ENCODE data around the gene MAP3K2. TPM values are rescaled to one million over a fixed set of nuclear protein-coding genes. Genes with fewer than 3 reads are reported as not detected.

MAP3K2 gene
- total and polyA plus RNA-seq, 10 of the 15 experiments (the other 5 are each of a cell fraction or from before 2014, with no cell fraction given): 2.7 to 39.6 (median 16.1) TPM

DNA sequence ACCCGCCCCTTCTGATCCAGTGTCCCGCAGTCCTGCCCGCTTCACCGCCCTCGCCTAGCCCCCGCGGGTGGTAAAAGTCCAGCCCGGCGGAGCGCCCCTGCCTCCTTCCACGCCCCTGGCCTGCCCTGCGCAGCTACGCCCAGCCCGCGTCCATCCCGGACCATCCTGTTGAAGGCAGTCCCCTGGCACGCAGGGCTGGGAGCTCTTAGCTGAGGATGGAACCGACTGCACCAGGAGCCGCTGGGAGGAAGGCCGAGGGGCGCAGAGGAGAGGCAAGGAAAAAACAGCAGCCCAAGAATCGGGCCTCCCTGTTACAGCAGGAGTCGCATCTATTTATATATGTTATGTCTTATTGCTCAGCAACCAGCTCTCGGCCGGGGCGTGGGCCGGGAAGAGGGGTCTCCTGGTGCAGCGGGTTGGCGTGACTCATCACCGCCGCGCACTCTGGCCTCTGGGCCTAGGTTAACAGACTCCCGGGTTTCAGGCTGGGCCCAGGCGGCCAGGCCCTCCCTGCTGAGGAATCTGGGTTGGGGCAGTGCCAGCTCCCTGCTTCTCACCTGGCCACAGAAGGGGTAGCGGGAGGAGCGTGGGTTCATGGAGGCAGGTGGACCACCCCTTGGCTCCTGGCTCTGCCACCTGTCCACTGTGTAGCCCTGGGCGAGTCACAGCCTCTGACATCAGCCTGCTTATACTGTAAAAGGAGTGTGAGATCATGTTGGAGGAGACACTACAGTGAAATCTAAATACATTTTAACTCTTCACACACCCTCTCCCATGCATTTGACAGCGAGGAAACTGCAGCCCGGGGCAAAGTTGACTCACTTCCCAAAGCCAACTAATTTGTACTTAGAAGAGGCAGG lies 13.4 kb upstream of the MAP3K2 start:
- no peak overlapping the region for H3K4me3 ChIP-seq
- ChIA-PET RAD21 (ENCODE audit: unreplicated experiment) (no interaction called here), CTCF (interaction anchor here (1.3 kb wide), 1 partner anchor 11 kb away, joined by 3 read pairs; no protein-coding TSS in a partner anchor), POLR2A (interaction anchor here (2.2 kb wide), 1 partner anchor 12 kb away, joined by 7 read pairs; no protein-coding TSS in a partner anchor), SMC1A (ENCODE audit: uncharacterized antibody, unreplicated experiment) (interaction anchor here (1.6 kb wide), 1 partner anchor 16 kb away, joined by 3 read pairs; no protein-coding TSS in a partner anchor)
- H3K4me1 ChIP-seq (ENCODE audit: control insufficient read depth, insufficient read depth, low read length): peaks cover 22% of the 10 kb centered on the region
- H3K79me2 ChIP-seq (ENCODE audit: control insufficient read depth, insufficient read depth, low read length): no peaks in the 10 kb centered on the region
- no peaks in the 10 kb centered on the region for H3K9me3 ChIP-seq (replicated peaks; ENCODE audit: control insufficient read depth, insufficient read depth, low read length)
- in situ Hi-C loops (cut with MboI) (no loop called here), intact Hi-C loops (cut with micrococcal nuclease; ENCODE audit: unreplicated experiment) (no loop called here)
- H3K27ac ChIP-seq (ENCODE audit: control insufficient read depth, insufficient read depth): no peak overlapping the region
- no peaks in the 10 kb centered on the region for H3K27me3 ChIP-seq (replicated peaks in 1 of 2; ENCODE audit: control insufficient read depth in 2 of 2, insufficient read depth in 2 of 2, low read length in 1 of 2)
- WGBS (ENCODE audit: insufficient coverage, insufficient replicate concordance, low lambda C conversion rate, missing lambda C conversion rate): 89% methylated on average over 36 of the region's 39 CpGs
- ATAC-seq (no peak), FAIRE-seq (no peak), DNase-seq (ENCODE audit: low read depth, low spot score) (no peak)
- no peaks in the 10 kb centered on the region for H4K20me1 ChIP-seq (ENCODE audit: control insufficient read depth, insufficient read depth)
- no peak overlapping the region for H3K4me2 ChIP-seq (ENCODE audit: control insufficient read depth, insufficient read depth)
- no TSS peak for BruUV-seq (replicated peaks)
- H3K36me3 ChIP-seq (ENCODE audit: control insufficient read depth in 2 of 2, insufficient read depth in 2 of 2, low read length in 1 of 2): no peaks in the 10 kb centered on the region
- no peak overlapping the region for H3K9ac ChIP-seq (ENCODE audit: control insufficient read depth, insufficient read depth, low read length)
- no peak overlapping the region for H2AFZ ChIP-seq (ENCODE audit: control insufficient read depth, low read depth, low read length)
- TF ChIP-seq, protein P1, sequence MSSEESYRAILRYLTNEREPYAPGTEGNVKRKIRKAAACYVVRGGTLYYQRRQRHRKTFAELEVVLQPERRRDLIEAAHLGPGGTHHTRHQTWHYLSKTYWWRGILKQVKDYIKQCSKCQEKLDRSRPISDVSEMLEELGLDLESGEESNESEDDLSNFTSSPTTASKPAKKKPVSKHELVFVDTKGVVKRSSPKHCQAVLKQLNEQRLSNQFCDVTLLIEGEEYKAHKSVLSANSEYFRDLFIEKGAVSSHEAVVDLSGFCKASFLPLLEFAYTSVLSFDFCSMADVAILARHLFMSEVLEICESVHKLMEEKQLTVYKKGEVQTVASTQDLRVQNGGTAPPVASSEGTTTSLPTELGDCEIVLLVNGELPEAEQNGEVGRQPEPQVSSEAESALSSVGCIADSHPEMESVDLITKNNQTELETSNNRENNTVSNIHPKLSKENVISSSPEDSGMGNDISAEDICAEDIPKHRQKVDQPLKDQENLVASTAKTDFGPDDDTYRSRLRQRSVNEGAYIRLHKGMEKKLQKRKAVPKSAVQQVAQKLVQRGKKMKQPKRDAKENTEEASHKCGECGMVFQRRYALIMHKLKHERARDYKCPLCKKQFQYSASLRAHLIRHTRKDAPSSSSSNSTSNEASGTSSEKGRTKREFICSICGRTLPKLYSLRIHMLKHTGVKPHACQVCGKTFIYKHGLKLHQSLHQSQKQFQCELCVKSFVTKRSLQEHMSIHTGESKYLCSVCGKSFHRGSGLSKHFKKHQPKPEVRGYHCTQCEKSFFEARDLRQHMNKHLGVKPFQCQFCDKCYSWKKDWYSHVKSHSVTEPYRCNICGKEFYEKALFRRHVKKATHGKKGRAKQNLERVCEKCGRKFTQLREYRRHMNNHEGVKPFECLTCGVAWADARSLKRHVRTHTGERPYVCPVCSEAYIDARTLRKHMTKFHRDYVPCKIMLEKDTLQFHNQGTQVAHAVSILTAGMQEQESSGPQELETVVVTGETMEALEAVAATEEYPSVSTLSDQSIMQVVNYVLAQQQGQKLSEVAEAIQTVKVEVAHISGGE (CRISPR knock-in tag; IDR thresholded peaks at IDR 0.05): no peak
- TF ChIP-seq POLR2A (IDR thresholded peaks at IDR 0.05; ENCODE audit: low read depth, low read length) (no peak), MYC (IDR thresholded peaks at IDR 0.05; ENCODE audit: insufficient read depth, insufficient read length, insufficient replicate concordance, low read length, severe bottlenecking) (no peak), CHD4 (IDR thresholded peaks at IDR 0.05) (no peak), HDAC6 (IDR thresholded peaks at IDR 0.05; ENCODE audit: unreplicated experiment) (no peak), TCF12 (IDR thresholded peaks at IDR 0.05; ENCODE audit: low read depth, low read length) (no peak), KLF5 (IDR thresholded peaks at IDR 0.05; ENCODE audit: partially characterized antibody) (no peak), WRNIP1 (IDR thresholded peaks at IDR 0.05; ENCODE audit: borderline replicate concordance, low read depth, low read length) (no peak)
